Measurements from ENCODE around the gene M6PR.

GRCh38 chr12:8899830-8900229 lies 49.6 kb downstream of the M6PR start:
- TF ChIP-seq CTCF (IDR thresholded peaks at IDR 0.05): no peak
- no peak for TF ChIP-seq POLR2AphosphoS5 (IDR thresholded peaks at IDR 0.05)

Measured in breast epithelium (tissue), 3 donors.